Stimulated activated CD8-positive, alpha-beta memory T cell treated with anti-CD3 and anti-CD28 coated beads, Interleukin-7, amount 100 ng/mL, for 24 hours (primary cell): ENCODE data around the gene SNX22.

Experiments
- DNase-seq: peaks from one replicate; pipeline ENCODE4 v3.0.0-alpha.2; 2020; ENCODE audit warnings: low read depth

The SNX22 gene

DNA sequence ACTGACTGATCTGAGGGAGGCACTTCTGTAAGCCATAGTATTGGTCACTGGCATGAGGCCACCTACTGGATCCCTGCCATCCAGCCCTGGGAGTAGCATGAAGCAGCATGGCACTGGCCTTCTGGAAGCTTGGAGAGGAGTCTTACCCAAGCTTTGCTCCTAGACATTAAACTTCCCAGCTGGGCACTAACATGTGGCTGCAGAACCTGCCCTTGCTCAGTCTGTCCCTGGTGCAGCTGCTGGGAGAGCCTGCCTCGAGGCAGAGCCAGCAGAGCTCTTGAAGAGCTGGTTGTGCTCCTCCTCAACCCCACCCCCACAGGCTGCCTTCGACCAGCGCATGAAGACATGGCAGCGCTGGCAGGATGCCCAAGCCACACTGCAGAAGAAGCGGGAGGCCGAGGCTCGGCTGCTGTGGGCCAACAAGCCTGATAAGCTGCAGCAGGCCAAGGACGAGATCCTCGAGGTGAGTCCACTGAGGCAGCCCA lies 17.1 kb upstream of the SNX22 start:
- DNase-seq: no peak

DNA sequence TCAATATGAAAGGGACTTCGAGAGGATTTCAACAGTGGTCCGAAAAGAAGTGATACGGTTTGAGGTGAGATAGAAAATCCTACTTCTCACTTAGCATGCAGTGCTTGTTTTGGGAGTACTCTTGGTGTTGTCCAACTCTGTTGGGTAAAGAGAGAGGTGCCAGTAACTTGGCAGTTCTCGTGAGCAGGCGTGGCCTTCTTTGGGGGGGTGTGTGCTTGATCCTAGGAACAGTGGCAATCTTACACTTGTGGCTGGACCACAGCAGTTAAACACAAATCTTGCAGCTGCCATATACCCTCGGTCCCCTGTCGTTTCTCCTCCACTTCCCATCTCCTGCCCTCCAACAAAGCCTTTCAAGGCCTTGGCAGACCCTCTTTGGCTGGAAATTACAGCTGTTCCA lies 15.2 kb upstream of the SNX22 start:
- DNase-seq: no peak

DNA sequence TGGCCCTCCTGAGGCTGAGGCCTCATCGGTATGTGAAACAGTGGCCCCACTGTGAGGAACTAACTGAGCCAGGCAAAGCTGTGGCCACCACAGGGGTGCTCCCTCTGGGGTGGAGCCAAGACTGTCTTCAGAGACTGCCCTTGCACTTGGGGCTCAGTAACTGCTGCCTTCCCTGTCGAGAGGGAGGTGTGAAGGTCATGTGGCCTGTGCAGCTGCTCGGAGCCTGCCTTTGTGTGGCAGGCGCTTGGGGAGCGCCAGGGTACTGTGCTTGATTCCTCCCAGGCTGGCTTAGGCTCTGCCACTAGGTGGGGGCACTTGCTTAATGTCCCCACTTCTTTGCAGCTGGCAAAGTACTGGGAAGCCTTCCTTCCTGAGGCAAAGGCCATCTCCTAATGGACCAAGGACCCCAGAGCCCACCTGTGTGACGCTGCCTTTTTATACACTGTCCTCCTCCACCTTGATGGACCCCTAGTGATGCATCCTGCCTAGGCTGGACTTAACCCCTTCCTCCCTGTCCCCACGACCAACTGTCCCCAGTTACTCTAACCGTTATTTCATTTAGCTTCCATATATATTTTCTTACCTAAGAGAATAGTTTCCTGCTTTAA lies 14.2 kb upstream of the SNX22 start:
- DNase-seq: no peak

DNA sequence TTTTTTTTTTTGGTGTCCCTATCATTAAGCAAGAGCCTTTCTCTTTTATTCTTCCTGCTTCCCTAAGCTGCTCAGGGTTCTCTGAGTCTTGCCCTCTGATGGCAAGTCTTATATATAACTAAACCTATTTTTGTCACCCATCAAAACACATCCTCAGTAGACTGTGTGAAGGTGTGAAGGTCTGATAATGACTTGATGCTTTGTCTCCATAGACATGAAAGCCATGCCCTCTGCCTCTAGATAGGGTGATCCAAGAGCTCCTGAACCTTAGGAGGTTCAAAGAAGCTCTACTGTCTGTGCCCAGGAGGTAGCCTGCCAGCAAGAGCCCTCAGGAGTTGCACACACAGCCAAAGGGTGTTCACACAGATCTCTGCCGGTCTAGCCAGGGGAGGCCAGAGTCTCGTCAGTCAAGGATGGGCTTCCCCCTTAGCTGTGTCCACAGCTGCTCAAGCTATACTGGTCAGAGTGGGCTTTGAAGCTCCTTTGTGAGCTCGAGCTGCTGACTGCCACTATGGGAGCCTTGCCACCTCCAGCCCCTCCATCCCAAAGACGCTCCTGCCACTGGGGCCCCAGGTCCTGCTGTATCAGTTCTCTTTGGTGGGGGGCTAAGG lies 13.1 kb upstream of the SNX22 start:
- DNase-seq: no peak

DNA sequence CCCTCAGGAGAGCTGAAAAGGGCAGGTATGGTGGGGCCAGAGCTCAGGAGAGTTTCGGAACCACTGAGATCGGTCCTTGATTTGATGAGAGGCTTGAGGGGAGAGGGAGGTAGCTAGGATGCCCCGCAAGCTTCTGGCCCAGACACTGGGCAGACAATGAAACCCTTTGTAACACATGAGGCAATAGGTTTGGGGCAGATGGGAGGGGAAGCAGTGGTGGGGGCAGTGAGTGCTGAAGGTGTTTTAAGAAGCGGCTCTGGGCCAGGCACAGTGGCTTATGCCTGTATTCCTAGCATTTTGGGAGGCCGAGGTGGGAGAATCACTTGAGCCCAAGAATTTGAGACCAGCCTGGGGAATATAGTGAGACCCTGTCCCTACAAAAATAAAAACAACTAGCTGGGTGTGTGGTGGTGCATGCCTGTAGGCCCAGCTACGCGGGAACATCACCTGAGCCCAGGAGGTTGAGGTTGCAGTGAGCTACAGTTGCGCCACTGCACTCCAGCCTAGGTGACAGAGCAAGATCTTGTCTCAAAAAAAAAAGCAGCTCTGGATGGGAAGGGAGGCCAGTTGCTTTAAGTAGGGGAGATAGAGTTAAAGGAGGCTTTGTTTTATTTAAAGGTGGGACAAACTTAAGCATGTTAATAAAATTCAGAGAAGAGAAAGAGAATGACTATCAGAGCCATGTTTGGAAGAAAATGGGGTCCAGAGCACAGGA lies 9.6 kb upstream of the SNX22 start:
- DNase-seq: no peak

DNA sequence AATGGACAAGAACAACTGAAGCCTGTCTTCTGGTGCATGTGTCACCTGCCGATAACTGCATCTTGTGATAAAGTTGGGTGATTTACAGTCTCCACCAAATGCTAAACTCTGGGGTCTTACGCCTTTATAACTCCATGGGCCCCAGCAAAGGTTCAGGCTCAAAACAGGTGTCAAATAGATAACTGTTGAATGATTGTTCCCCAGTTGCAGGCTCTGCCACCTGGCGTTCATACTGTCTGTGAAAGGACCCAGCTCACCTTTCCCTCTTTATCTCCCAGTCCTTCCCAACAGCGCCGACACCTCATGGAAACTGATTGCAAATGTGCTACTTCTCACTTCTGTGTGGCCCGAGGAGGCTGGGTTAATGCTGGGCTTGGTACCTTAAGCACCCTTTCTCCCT lies 8.3 kb upstream of the SNX22 start:
- DNase-seq: no peak

DNA sequence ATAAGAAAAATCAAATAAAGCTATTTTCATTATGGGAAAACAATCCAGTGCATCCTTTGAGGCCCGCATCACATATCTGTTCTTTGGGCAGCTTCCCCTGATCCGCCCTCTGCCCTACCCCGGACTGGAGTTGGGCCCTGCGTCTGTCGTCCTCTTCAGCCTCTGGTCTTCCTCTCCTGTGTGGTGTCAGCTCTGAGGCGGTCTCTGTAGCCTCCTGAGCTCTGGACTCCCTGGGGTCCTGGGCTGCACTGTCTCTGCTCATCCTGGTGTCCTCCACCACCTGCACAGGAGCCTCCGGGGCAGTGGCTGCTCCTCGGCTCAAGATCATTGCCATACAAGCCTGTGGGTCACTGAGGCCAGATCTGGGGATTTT lies 7.4 kb upstream of the SNX22 start:
- DNase-seq: no peak

DNA sequence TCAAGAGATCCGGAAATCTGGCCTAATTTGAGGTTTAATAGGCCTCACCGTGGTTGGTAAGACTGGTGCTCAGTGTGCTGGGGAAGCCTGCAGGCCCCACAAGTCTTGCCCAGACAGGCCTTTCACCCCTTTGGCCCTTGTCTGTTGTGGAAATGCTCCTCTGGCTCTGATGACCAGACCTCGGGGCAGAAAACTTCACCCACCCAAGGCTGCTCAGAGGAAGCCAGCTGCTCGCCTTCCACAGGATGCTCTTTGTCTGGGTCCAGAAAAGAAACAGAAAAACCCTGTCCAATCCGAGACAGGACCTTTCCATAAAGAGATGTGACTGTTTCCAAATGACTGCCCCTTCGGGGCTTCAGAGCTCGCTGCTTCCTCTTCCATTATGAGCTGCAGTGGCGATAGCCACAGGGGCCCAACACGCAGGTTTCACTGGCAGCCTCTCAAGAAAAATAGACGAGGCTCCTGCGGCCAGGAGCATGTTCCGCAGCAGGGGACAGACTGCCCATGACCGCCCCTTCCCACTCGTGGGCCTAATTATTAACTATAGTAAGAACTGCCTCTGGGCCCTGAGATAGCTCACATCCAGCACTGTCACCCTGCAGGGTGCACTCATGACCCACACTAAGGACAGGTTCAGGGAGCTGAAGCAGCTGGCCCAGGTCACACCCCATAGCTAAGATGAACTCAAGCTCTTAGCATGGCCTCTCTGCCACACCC lies 6.8 kb upstream of the SNX22 start:
- DNase-seq: no peak

DNA sequence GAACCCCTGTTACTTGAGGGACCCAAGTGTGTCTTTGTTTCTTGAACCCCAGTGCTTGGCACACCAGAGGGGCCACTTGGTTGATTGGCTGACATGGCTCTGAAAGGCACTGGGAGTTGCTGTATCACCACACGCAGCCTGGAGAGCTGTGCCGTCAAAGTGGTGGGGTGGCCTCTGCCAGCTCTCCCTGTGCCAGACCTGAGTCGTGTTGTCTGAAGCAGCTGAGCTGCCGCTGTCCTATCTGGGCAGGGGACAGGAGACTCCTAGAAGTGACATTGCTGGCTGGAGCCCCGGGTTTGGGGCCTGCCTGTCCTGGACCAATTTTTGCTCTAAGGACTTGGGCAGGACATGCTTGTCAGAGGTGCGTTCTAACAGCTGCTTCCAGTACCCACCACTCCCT lies 5.5 kb upstream of the SNX22 start:
- no peak for DNase-seq

DNA sequence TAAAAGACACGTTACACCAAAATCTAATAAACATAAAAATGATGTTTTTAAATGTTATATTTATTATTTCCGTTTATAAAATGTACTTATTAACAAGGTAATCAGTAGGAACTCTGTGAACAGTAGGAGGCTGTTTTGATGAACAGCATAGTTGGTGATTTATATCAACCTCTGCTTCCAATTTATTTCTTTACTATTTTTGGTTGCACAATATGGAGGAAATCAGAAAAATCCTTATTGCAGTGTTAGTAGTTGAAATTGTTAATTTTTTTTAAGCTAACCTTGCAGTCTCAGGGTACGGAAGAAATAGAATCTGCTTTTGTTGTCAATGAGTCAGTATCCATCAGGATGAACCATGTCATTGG lies 5.0 kb upstream of the SNX22 start:
- DNase-seq: no peak

DNA sequence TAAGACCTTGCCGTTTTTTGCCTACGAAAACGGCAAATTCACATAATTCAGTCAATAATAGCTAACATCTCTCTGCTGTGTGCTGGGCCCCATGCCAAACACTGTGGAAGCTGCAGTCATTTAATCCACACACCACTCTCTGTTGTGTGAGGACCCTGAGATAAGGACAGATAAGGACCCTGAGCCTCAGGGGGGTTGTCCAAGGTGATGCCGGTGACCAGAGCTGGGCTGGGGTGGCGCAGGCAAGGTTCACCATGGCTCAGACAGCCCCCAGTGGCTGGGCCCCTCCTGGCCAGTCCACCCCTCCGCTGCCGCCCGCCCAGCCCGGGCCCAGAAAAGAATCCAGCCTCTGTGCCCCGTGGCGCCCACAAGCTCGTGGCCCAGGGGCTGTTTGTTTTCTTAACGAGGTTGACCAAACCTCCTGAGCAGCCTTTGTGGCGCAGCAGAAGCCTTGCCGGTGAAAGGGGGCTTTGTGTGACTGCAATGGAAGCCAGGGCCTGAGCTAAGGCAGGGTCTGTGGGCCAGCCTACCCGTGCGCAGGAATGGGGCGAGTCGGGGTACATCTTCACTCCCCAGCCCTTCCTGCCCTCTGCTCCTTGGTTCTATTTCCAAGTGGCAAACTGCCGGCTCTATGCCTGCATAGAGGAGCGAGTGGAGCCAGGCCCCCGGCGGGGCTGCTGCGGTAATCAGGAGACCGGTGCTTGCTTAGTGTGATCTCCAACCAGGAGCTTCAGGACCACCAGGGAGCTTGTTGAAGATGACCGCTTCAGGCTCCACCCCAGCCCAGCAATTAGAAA lies 4.4 kb upstream of the SNX22 start:
- DNase-seq: no peak

DNA sequence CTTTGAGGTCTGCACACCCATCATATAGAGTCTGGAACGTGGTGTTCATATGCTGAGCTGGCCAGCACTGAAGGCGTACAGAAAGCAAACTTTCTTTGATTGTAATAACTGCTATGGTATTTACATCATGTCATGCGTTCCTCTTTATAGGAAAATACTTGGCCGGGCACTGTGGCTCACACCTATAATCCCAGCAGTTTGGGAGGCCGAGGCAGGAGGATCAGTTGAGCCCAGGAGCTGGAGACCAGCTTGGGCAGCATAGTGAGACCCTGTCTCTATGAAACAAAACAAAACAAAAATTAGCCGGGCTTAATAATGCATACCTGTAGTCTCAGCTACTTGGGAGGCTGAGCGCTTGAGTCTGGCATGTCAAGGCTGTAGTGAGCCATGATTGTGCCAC lies 3.4 kb upstream of the SNX22 start:
- DNase-seq: no peak

DNA sequence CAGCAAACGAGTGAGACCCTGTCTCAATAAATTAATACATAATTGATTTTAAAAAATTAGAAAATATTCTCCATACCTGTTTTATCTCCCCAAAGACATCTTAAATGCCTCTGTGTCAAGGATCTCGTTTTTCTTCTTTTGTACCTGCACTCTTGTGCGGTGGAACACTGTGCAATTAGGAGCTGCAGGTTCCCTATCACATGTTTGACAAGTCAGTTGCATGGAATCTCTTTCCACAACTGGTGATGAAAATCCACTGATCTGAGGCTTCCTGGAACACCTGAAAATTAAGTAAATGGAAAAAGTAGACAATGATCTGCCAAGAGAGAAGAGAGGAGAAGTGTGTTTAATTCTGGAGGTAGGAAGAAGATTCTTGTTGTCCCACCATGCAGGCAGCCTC lies 3.0 kb upstream of the SNX22 start:
- no peak for DNase-seq

DNA sequence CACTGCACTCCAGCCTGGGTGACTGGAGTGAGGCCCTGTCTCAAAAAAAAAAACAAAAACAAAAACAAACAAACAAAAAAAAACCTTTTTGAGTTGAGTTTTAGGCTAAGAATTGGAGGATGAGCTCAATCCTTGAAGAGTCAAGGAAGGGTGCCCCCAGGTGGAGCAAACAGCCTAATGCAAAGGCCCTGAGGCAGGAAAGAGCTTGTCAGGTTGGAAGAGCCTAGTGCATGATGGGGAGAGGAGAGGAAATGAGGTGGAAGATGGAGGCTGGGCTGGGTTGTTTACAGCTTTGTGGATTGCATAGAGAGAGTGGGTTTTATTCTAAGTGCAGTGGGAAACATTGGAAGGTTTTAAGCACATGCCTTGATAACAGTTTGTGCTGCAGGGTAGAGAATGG lies 2.1 kb upstream of the SNX22 start:
- no peak for DNase-seq

DNA sequence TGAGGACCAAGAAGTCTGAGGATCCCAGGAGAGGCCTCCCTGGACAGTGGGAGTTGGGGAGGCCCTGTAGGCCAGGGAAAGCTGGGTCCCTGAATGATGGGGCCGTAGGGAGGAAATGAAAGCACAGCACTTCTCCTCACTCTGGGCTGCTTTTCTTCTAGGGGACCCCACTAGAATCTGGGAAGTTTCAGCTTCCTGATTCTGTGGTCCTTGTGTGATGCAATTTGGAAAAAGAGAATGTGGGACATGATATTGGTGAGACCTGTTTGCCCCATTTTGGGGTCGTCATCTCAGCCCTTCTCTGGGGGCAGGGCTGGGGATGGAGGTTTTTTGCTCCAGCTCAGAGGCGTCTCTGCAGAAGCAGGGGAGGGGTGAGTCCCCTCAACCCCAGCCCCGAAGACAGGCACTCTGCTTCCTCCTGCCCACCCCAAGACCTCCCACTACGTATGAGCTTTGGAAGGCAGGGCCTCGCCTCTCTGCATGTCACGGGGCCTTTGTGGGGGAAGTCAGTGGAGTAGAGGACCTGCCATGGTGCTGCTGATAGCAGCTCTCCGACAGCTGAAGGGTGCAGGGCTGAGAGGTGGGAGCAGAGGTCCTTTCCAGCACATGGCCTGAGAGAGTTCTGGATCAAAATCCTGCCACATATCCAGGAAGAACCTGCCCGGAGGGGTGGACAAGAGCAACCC lies 1.5 kb upstream of the SNX22 start:
- DNase-seq: no peak

DNA sequence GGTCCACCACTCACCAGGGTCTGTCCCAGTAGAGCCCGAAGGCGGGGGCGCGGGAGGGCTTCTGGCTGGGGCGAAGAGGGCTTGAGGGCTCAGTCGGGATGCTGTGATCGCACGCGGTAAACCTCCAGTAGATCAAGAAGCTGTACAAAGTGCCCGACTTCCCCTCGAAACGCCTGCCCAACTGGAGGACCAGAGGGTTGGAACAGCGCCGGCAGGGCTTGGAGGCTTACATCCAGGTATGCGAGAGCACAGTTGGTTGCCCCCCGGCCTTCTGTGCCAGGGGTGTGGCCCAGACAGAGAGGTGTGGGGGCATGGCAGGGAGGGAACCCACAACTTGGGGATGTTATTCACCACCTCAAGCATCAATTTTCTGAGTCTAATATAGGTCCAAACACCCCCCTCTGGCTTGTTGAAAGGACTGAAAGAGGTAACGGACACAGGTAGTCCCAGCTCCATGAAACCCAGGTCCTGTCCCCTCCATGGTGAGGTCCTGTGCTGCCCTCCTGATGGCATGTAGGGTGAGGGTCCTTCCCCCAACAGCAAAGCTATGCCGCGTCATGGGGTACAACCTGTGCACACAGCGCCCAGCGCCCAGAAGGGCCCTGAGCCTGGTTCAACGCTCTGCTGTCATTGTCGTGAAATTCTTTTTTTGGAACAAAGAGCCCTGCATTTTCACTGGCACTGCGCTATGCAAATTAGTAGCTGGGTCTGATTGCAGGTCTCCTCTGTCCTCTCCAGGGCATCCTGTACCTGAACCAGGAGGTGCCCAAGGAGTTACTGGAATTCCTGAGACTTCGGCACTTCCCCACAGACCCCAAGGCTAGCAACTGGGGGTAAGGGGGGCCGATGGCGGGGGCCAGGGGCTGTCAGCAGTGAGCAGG lies 1.2 kb downstream of the SNX22 start:
- DNase-seq: no peak

DNA sequence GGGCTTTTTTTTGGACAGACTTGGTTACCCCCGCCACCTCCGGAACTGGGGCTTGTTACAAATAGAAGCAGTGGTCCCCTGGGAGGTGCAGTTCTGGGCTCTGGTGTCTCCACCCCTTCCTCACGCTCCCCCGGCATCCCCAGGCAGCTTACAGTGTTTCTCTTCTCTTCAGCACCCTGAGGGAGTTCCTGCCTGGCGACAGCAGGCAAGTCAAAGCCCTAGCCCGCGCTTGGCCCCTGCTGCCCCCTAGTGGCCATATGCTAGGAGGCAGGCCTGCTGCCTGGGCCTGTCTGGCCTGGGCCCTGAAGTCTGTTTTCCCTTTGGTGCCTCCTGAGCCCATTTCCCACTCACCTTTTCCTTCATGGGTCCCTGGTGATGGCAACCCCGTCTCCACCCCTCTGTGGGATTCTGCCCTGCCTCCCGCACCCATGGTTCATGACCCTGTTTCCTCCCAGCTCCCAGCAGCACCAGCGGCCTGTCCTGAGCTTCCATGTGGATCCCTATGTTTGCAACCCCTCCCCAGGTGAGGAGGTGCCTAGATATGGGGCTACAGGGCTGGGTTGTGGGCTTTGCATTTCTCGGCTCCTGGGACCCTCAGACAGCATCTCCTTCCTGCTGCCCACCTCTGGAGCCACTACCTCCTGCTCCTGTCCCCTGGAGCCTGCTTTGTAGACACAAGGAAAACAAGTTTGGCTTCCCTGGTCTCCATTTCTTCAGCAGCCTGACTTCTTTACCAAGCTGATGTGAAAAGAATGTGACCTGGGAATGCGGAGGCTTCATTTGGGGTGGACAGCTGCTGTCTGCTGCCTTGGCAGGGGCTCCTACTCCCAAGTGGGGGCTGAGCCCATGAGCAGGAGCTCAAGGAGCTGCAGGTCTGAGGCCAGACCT lies 2.2 kb downstream of the SNX22 start:
- peak; percentile 92 for DNase-seq

DNA sequence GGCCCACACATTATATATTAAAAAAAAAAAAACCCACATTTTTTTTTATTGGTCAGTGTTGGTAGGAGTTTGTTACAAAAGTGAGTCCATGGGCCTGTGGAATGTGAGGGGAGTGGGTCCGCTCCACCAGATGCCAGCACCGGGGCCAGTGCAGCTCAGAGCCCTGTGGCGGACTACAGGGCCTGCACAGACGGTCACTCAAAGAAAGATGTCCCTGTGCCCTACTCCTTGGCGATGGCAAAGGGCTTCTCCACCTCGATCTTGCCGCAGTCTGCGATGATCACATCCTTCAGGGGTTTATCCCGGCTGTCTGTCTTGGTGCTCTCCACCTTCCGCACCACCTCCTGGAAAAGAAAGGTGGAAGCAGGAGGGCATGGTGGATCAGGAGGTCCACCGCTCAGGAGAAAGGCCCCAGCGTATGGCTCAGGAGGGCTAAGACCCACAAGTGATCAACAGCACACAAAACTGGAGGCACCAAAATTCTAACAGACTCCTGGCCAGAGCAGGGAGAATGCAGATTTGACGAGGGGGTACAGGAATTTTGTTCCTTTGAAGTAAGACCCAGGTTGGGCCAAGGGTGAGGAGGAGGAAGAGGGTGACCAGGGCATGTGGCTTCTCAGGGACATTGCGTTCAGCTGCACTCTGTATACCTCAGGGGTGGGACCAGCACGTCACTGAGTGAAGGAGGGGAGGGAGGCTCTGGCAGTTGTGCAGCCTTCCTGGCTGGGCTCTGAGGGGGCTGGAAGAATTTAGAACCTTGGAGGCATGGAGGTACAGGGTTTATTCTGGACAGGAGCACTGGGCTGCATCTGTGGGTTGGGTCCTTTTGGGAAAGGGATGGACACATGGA lies 4.5 kb downstream of the SNX22 start:
- DNase-seq: no peak
